ENCODE results near the gene GALNT6.
A peak's percentile ranks its signal among the peaks of the same experiment; 100 is the strongest.

The GALNT6 gene

GRCh38 chr12:51404627-51405026 is 13.4 kb upstream of the GALNT6 start:
- no peak for DNase-seq

DNA sequence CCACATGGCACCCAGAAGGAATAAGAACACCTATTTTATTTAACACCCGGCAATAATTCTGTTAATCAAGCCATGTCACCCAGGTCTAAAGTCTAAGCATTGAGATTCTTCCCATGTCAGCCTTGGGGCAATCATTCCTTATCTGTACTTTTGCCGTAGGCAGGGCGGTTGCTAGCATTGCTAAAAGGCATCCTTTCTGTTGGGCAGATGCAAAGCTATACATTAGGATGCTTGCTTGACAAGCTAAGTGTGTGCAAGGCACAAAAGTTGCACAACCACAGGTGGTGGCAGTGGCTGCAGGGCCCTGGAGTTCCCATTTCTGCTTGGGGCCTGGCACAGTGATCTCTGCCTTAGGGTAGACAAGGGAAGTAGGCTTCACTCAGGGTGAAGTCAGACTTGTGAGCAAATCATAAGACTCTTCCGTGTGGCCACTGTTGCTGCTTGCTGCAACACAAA is 12.5 kb upstream of the GALNT6 start:
- DNase-seq, result no peak

- no peak for DNase-seq
Measured at GRCh38 chr12:51403159-51403558, 12.0 kb upstream of the GALNT6 start.

GRCh38 chr12:51401900-51402299 is 10.7 kb upstream of the GALNT6 start:
- DNase-seq, result no peak

DNA sequence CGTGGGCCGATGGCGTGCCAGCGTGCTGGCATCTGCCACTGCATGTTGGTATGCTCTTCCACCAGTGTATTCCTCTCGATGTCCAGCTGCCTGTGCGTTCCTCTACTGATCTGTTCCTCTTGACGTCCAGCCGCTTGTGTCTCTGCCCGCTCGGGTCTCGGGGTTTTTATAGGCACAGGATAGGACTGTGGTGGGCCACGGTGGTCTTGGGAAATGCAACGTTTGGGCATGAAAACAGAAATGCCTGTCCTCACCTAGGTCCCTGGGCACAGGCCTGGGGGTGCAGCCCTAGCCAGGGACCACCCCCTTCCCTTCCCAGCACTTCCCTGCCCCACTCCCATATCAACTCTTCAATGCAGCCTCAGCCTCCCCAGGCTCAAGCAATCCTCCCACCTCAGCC is 10.3 kb upstream of the GALNT6 start:
- DNase-seq, result no peak

GRCh38 chr12:51401020-51401419 is 9.8 kb upstream of the GALNT6 start:
- DNase-seq, result no peak

DNA sequence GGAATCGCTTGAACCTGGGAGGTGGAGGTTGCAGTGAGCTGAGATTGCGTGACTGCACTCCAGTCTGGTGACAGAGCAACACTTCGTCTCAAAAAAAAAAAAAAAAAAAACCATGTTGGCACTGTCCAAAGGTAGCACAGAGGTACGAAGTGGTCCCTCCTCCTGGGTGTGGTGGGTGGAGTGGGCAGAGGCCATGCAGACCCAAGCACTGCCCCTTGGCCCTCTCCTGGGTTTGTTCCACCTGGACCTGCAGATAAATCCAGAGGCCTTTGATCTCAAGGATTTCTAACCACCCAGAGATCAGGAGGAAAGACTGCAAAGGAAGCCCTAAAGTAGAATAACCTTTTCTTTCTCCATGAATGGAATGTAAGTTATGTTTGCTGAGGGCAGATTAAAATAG is 8.7 kb upstream of the GALNT6 start:
- no peak for DNase-seq

DNA sequence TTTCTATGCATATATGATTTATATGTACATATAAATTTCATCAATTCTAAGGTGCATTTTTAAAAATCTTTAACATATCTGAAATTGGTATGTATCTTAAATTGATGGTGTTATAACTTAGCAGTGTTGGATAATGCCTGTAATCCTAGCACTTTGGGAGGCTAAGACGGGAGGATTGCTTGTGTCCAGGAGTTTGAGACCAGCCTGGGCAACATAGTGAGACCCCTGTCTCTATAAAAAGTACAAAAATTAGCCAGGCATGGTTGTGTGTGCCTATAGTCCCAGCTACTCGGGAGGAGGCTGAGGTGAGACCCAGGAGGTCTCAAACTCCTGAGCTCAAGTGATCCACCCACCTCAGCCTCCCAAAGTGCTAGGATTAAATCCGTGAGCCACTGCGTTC is 6.5 kb upstream of the GALNT6 start:
- DNase-seq, result no peak

DNA sequence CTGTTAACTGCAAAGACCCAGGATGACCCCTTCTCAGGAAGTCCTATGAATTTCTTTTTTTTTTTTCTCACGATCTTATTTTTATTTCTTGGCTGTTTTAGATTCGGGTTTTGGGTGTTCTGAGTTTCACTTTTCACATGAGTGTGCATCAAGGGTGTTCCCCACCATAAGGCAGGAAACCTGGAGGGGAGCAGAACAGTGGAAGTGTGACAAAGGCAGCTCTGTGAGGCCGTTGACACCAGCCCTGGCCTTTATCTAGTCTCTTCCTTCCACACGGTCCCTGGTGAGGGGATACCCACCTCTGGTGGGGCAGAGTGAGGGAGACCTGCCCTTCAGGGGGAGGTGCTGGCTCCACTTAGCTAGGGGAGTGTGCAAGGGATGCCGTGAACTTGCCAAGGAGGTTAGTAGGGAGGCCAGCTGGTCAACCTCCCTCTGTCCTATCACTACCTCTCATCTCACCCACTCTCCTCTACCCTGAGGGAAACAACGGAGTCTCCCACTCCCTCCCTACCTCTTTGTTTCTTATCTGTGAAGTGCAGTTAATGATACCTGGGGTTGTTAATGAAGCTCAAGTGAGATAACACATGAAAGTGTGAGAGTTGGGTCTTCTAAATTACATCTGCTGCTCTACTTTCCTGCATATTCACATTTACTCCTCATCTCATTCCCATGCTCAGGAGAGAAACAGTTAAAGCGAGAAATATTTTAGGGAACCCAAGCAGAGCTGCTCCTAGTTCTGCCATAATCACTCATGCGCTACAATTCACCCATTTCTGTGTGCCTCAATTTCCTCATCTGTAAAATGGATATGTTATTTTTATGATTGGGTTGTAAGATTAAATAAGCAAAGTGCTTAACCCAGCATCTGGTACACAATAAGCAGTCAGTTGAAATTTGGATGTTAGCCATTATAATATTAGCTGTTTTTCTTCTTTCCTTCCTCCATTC is 4.4 kb upstream of the GALNT6 start:
- DNase-seq, result no peak

DNA sequence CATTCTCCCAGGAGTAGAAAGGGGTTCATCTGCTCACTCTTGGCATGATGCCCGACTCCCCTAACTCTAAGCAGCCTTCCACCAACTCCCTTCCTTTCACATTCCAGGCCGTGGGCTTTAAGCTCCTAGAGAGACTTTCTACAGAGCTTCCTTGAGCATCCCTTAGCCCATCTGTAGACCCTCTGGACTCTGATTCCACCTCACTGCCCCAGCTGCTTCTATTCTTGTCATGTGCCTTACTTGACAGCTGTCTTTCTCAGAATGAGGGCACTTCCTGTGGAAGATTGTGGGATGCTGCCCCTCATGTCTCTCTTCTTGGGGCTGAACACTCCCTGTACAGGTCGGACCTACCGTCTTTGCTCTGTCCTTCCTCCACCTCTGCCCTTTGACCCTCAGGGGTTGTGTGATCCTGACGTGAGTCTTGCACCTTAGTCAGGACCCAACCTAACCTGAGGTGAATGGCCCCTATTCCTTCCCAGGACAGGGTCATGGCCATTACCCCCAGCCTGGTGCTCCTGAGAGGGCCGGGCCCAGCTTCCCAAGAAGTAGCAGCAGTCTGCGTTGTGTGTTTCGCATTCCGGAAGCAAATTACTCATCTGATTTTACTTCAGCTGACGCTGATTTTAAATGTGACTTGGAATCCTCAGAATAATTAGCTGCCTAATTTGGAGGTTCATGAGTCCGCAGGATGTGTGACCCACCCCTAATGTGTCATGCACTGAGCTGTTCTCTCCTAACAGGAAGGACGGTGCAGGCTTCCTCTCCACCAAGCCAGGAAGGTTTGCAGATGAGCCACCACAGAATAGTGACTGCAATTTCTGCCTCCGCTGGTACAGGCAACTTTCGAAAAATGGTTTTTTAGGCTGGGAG is 2.7 kb upstream of the GALNT6 start:
- DNase-seq, result peak; percentile 97

GRCh38 chr12:51392556-51393237 is 1.5 kb upstream of the GALNT6 start:
- DNase-seq, result peak; percentile 74

- peak; percentile 53 for DNase-seq
Measured at GRCh38 chr12:51390891-51391282, 319 bp downstream of the GALNT6 start.

DNA sequence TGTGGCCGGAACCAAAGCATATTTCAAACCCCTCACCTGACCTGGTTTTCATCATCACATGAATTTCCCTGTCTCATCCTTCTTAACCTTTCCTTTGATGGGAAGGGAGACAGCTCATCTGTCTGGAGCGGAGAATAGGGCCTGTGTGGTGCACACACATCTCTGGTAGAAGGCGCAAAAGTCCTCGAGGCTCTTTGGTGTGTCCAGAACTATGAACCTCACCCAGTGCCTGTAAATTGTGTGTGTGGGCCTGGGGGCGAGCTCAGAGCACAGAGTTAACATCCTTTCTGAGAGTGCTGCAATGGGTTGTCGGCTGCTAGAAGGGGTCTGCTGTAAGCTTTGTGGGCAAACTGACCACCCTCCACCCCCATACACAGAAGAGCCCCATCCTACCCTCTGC is 749 bp downstream of the GALNT6 start:
- DNase-seq, result no peak

DNA sequence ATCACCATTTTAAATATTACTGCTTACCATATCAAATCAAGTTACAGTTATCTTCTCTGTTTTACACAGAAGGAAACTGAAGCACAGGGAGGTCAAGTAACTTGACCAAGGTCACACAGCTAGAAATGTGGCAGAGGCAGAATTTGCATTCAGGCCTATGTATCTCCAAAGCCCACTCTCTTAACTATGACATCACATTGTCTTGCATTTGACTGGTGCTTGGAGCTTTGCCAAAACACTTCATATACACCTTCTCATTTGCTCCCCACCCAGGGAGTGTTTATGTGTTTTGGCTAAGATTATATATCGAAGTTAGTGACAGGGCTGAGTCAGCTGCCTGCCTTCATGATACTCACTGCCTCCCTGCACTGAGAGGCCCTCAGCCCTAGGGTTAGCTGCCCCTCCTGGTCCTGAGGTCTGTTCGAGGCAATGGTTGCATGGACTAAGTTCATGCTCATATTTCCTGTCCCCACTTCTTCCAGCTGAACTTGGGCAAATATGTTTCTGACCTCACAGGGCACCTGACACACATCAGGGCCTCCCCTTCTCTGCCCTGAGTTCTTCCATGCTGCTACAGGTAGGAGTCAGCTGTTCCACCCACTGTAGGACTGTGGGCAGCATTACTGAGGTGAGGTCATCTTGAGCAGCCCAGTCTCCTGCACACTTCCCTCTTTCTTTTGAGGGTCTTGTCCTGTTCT is 1.8 kb downstream of the GALNT6 start:
- DNase-seq, result peak; percentile 73

- DNase-seq, result no peak
Measured at GRCh38 chr12:51388846-51389245, 2.4 kb downstream of the GALNT6 start.

GRCh38 chr12:51388069-51388799 is 3.0 kb downstream of the GALNT6 start:
- peak; percentile 86 for DNase-seq

DNA sequence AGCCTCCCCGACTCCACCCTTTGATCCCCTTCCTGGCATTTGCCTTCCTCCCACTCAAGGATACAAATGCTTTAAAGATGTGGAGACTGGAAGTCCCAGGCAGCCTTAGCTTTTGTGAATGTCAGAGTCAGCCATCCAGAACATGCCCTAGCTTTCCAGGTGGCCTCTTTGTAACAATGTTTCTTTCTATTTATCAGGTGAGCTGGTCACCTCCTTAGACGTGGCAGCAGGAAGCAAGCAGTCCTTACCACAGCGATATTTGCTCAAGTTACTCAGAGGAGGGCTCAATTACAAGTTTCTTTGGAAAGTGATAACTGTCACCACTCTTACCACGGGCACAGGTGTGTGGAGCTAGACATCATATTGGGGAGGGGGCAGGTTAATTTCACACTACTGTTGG is 4.9 kb downstream of the GALNT6 start:
- DNase-seq, result no peak

DNA sequence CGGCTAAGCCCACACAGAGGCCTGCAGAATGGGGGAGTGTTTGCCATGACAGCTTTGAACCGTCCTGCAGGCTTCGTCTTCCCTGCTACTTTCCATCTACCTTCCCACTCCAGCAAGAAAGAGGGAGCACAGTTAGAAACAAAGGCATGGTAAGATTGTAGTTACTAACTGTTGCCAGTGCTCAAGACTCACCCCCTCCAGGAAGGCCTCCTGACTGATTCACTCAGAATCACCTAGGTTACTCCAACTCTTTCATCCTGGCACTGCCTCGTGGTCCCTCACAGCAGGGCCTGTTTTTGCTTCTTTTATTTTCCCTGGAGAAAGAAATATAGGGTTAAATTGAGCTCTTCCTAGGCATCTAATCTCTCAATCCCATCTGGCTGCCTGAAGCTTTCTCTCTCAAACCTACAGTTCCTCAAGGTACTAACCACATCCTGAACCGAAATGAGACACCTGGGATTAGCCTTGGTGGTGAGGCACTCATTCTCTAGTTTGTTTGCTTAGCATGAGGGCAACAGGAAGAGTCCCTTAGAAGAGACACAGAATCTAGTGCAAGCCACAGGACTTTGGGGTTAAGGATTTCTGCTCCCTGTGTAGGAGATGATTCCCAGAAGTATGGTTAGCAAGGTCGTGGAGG is 7.8 kb downstream of the GALNT6 start:
- DNase-seq, result no peak

DNA sequence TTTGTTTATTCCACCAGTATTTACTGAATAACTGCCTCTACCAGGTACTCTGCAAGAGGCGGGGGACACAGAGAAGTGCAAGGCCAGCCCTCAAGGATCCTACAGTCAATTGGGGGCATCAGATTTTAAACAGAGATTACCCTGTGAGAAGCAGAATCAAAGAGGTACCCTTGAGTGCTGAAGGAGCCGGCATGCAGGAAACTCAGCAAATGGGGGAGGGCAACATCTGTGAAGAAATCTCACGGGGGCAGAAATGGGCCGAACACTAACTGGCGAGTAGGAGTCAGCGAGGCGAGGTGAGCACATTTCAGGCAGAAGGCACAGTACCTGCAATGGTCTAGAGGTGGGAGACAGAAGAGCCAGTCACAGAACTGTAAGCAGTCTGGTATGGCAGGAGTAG is 9.0 kb downstream of the GALNT6 start:
- no peak for DNase-seq

DNA sequence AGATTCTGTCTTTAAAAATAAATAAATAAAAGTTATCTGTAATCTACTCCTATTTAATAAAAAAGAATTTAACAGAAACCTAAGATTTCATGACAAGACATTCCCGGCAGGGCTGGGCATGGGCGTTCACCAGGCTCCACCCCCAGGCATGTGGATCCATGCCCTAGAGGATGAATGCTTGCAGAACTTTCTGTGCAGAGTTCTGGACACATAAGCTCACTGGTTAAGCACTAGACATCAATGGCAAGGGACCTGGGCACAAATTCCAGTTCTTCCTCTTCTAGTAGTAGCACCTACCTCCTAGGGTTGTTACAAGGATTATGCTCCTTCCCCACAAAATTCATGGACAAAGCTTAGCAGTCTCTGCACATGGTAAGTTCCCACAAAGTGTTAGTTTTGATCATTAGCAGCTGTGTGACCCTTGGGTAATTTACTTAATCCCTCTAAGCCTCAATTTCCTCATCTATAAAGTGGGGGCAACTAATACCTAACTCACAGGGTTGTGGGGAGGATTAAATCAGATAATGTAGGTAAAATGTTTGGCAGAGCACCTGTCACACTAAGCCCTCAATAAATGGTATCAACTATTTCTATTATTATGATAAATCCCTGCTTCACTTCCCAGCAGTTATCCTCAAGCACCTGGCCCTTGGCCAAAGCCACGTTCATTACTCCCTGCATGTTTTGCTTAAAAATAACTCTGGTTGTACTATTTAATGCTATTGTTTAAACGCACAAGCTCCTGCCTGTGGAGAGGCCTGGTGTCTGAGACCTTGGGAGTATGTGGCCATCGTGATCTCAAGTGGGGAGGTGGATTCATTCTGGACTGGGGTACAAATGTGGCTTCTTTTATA is 9.8 kb downstream of the GALNT6 start:
- no peak for DNase-seq

Measured in EL (cell line).